ENCODE data around the gene WDR46. TPM values are rescaled to one million over a fixed set of nuclear protein-coding genes. Genes with fewer than 3 reads are reported as not detected.

The WDR46 gene
- total and polyA plus RNA-seq, 2 donors (not counting 3 experiments of a cell fraction or from before 2014, with no cell fraction given) = 61.4 to 71.2 TPM

DNA sequence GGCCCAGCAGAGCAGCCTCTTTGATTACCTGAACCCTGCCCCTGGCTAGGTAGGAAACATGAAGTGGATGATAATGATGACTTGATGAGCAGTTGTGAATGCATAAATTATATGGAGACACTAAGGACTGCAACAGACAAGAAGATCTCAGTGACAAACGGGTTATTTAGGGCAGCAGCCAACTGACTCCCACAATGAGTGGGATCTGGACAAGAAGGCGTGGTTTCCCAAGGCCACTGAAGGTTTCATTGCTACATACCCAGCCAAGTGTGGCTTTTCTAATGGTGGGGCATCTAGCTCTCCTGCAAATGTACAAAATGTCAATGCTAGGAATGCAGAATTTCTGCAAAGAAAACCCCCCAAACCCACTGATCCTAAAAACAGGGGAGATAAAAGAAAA is 51.3 kb downstream of the WDR46 start:
- Histone ChIP-seq H4K20me1 (replicated peaks; ENCODE audit: control insufficient read depth, extremely low read depth, insufficient read depth, low read length) (no peaks in the 10 kb centered on the region), H3K9ac (replicated peaks; ENCODE audit: extremely low read depth, insufficient read depth, low read length) (no peak overlapping the region), H3K27me3 (ENCODE audit: control insufficient read depth in 2 of 2, insufficient read depth in 2 of 2, low read length in 2 of 2) (peaks cover 20 to 24% of the 10 kb centered on the region in 2 experiments), H3K79me2 (ENCODE audit: control insufficient read depth, insufficient read depth, low read length) (no peaks in the 10 kb centered on the region), H3K4me3 (replicated peaks in 1 of 3; ENCODE audit: insufficient read depth in 1 of 3, low read depth in 1 of 3, low read length in 3 of 3) (no peak overlapping the region), H2AFZ (ENCODE audit: low read depth, low read length) (no peak overlapping the region), H3K9me3 (replicated peaks; ENCODE audit: control insufficient read depth, insufficient read depth, low read length) (no peaks in the 10 kb centered on the region), H3K36me3 (ENCODE audit: control insufficient read depth in 2 of 2, extremely low read depth in 1 of 2, insufficient read depth in 2 of 2, low read length in 2 of 2) (no peaks in the 10 kb centered on the region), H3K27ac (ENCODE audit: insufficient read depth, low read depth, low read length) (no peak overlapping the region), H3K9me1 (replicated peaks; ENCODE audit: control insufficient read depth, extremely low read depth, insufficient read depth, low read length) (no peaks in the 10 kb centered on the region), H3K4me1 (ENCODE audit: control insufficient read depth, extremely low read depth, insufficient read depth, low read length) (no peaks in the 10 kb centered on the region), H3K4me2 (ENCODE audit: insufficient read depth, low read length) (no peak overlapping the region)
- intact Hi-C loops (cut with micrococcal nuclease) (no loop called here), dilution Hi-C loops (cut with MboI; ENCODE audit: extremely low pct_ligation_motif_present, low sequenced_read_pairs) (no loop called here)
- ChIA-PET CTCF (interaction anchor here (0.8 to 7.7 kb wide), 2 partner anchors 11 to 17 kb away, joined by 4 to 43 read pairs; no protein-coding TSS in a partner anchor), POLR2A (interaction anchor here (0.7 kb wide), 1 partner anchor 258 kb away, joined by 3 read pairs; no protein-coding TSS in a partner anchor)
- no TSS peak for BruUV-seq (replicated peaks)
- FAIRE-seq (no peak), DNase-seq (ENCODE audit: low read depth, low spot score) (no peak)
- TF ChIP-seq MYC (IDR thresholded peaks at IDR 0.05; ENCODE audit: low read depth, low read length) = no peak

GRCh38 chr6:33236852-33237251 is 52.2 kb downstream of the WDR46 start:
- FAIRE-seq = no peak
- ChIA-PET POLR2A (interaction anchor here (0.7 kb wide), 1 partner anchor 1507 kb away, joined by 7 read pairs; no protein-coding TSS in a partner anchor), CTCF (interaction anchor here (1.3 to 7.7 kb wide), 2 partner anchors 12 to 87 kb away, joined by 3 to 43 read pairs; no protein-coding TSS in a partner anchor)
- dilution Hi-C loops (cut with MboI; ENCODE audit: extremely low pct_ligation_motif_present, low sequenced_read_pairs) = no loop called here
- TF ChIP-seq, protein P1, sequence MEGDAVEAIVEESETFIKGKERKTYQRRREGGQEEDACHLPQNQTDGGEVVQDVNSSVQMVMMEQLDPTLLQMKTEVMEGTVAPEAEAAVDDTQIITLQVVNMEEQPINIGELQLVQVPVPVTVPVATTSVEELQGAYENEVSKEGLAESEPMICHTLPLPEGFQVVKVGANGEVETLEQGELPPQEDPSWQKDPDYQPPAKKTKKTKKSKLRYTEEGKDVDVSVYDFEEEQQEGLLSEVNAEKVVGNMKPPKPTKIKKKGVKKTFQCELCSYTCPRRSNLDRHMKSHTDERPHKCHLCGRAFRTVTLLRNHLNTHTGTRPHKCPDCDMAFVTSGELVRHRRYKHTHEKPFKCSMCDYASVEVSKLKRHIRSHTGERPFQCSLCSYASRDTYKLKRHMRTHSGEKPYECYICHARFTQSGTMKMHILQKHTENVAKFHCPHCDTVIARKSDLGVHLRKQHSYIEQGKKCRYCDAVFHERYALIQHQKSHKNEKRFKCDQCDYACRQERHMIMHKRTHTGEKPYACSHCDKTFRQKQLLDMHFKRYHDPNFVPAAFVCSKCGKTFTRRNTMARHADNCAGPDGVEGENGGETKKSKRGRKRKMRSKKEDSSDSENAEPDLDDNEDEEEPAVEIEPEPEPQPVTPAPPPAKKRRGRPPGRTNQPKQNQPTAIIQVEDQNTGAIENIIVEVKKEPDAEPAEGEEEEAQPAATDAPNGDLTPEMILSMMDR (IDR thresholded peaks at IDR 0.05; ENCODE audit: extremely low read depth in 1 of 2, insufficient read depth in 1 of 2, low read depth in 1 of 2, low read length in 2 of 2) = no peak
- TF ChIP-seq POLR2A (IDR thresholded peaks at IDR 0.05; ENCODE audit: low read depth, low read length) = no peak
- TF ChIP-seq JUN (IDR thresholded peaks at IDR 0.05; ENCODE audit: borderline replicate concordance, insufficient read depth, insufficient read length, low read depth) = no peak
- no peak for TF ChIP-seq GATA2 (IDR thresholded peaks at IDR 0.05; ENCODE audit: insufficient read depth, insufficient read length, low read depth, low read length)
- TF ChIP-seq EZH2 (IDR thresholded peaks at IDR 0.05; ENCODE audit: borderline replicate concordance, low read depth, low read length, severe bottlenecking) = no peak
- TF ChIP-seq, protein P2, sequence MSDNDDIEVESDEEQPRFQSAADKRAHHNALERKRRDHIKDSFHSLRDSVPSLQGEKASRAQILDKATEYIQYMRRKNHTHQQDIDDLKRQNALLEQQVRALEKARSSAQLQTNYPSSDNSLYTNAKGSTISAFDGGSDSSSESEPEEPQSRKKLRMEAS (IDR thresholded peaks at IDR 0.05; ENCODE audit: insufficient read depth, insufficient read length) = no peak
- no peak for TF ChIP-seq POLR2AphosphoS5 (IDR thresholded peaks at IDR 0.05; ENCODE audit: insufficient read depth, low read depth, low read length)
- no peak for TF ChIP-seq FOS (IDR thresholded peaks at IDR 0.05; ENCODE audit: borderline replicate concordance, insufficient read depth, low read length)
- no peak for TF ChIP-seq MYC (IDR thresholded peaks at IDR 0.05; ENCODE audit: low read depth, low read length)
- Histone ChIP-seq H3K9me3 (replicated peaks; ENCODE audit: control insufficient read depth, insufficient read depth, low read length) (no peaks in the 10 kb centered on the region), H3K9ac (replicated peaks; ENCODE audit: extremely low read depth, insufficient read depth, low read length) (no peak overlapping the region), H3K4me1 (ENCODE audit: control insufficient read depth, extremely low read depth, insufficient read depth, low read length) (no peaks in the 10 kb centered on the region), H3K9me1 (replicated peaks; ENCODE audit: control insufficient read depth, extremely low read depth, insufficient read depth, low read length) (no peaks in the 10 kb centered on the region), H3K4me3 (replicated peaks in 1 of 3; ENCODE audit: insufficient read depth in 1 of 3, low read depth in 1 of 3, low read length in 3 of 3) (no peak overlapping the region), H3K4me2 (ENCODE audit: insufficient read depth, low read length) (no peak overlapping the region), H3K36me3 (ENCODE audit: control insufficient read depth in 2 of 2, extremely low read depth in 1 of 2, insufficient read depth in 2 of 2, low read length in 2 of 2) (no peaks in the 10 kb centered on the region), H2AFZ (ENCODE audit: low read depth, low read length) (no peak overlapping the region), H3K27me3 (ENCODE audit: control insufficient read depth in 2 of 2, insufficient read depth in 2 of 2, low read length in 2 of 2) (peaks cover 16 to 24% of the 10 kb centered on the region in 2 experiments), H4K20me1 (replicated peaks; ENCODE audit: control insufficient read depth, extremely low read depth, insufficient read depth, low read length) (no peaks in the 10 kb centered on the region), H3K27ac (ENCODE audit: insufficient read depth, low read depth, low read length) (no peak overlapping the region), H3K79me2 (ENCODE audit: control insufficient read depth, insufficient read depth, low read length) (no peaks in the 10 kb centered on the region)
- intact Hi-C loops (cut with micrococcal nuclease) = no loop called here
- BruUV-seq (replicated peaks) = no TSS peak
- no peak for DNase-seq (ENCODE audit: low read depth, low spot score)
